GM12874 (cell line): ENCODE measurements around the gene CUBN.

Source experiments
- CTCF ChIP-seq: IDR thresholded peaks from 2 replicates; pipeline ENCODE4 v1.5.1; 2011; ENCODE audit warnings: low read depth, mild to moderate bottlenecking, control low read depth, low read length, moderate library complexity; ENCODE audit not compliant: insufficient read depth

CUBN gene

GRCh38 chr10:16867990-16868389 is 261.6 kb downstream of the CUBN start:
- no peak for TF ChIP-seq CTCF

- TF ChIP-seq CTCF, result no peak
These were observed 262.1 kb downstream of the CUBN start for GRCh38 chr10:16867556-16867955.

- no peak for TF ChIP-seq CTCF
These were observed 262.9 kb downstream of the CUBN start for GRCh38 chr10:16866541-16867275.

- TF ChIP-seq CTCF, result no peak
These were observed 263.8 kb downstream of the CUBN start for GRCh38 chr10:16865766-16866165.

GRCh38 chr10:16863766-16864165 is 265.8 kb downstream of the CUBN start:
- TF ChIP-seq CTCF, result no peak

- TF ChIP-seq CTCF, result no peak
These were observed 272.2 kb downstream of the CUBN start for GRCh38 chr10:16857419-16857818.

GRCh38 chr10:16856567-16856966 is 273.0 kb downstream of the CUBN start:
- TF ChIP-seq CTCF, result no peak

GRCh38 chr10:16856092-16856491 is 273.5 kb downstream of the CUBN start:
- no peak for TF ChIP-seq CTCF
